Tibial nerve (tissue), 4 donors: ENCODE data around the gene RBM47. TPM values are rescaled to one million over a fixed set of nuclear protein-coding genes. Genes with fewer than 3 reads are reported as not detected.

ENCODE experiments used
- DNase-seq, 2 donors: peaks; one replicate each; pipeline ENCODE4 v3.0.0-alpha.2; 2019; ENCODE audit warnings: low spot score in 2 of 2
- H3K27ac ChIP-seq, 4 donors: fragments of 200-600 bp; sonication (generic) in 3 of 4; one replicate each; pipeline ENCODE4 v1.5.1; 2017 to 2019; ENCODE audit warnings: mild to moderate bottlenecking in 1 of 4
- H3K27me3 ChIP-seq, 2 donors: fragments of 200-600 bp; sonication (generic) in 1 of 2; one replicate each; pipeline versions ENCODE4 v1.5.1 to v1.6.0; 2017 to 2019
- H3K36me3 ChIP-seq, 3 donors: fragments of 200-600 bp; sonication (generic); one replicate each; pipeline ENCODE4 v1.5.1; 2018 to 2019
- H3K4me1 ChIP-seq, 4 donors: fragments of 200-600 bp; sonication (generic) in 3 of 4; one replicate each; pipeline ENCODE4 v1.5.1; 2017 to 2019
- H3K4me3 ChIP-seq, 4 donors: fragments of 200-600 bp; sonication (generic) in 3 of 4; one replicate each; pipeline ENCODE4 v1.5.1; 2017 to 2019; ENCODE audit warnings: mild to moderate bottlenecking in 1 of 4, moderate library complexity in 1 of 4
- H3K9me3 ChIP-seq, 4 donors: fragments of 200-600 bp; sonication (generic) in 3 of 4; one replicate each; pipeline ENCODE4 v1.5.1; 2017 to 2019
- CTCF ChIP-seq, 5 experiments: fragments of 200-600 bp in 3 of 5; fragments of 450-650 bp in 2 of 5; sonication (generic) in 3 of 5; IDR thresholded peaks; one replicate each; pipeline ENCODE4 v1.5.1; 2016 to 2019; ENCODE audit warnings: antibody characterized with exemption in 5 of 5, mild to moderate bottlenecking in 3 of 5, moderate library complexity in 2 of 5
- EP300 ChIP-seq, 2 donors: sonication (generic); formaldehyde crosslinking; IDR thresholded peaks; one replicate each; pipeline ENCODE4 v1.6.1; 2017; ENCODE audit warnings: antibody characterized with exemption in 2 of 2, mild to moderate bottlenecking in 1 of 2
- POLR2A ChIP-seq, 2 donors: fragments of 450-650 bp; IDR thresholded peaks; one replicate each; pipeline ENCODE4 v1.6.1; 2017; ENCODE audit warnings: antibody characterized with exemption in 2 of 2, mild to moderate bottlenecking in 2 of 2, moderate library complexity in 2 of 2
- WGBS, 2 donors: methylation state at CpG; one replicate each; pipeline ENCODE4 v1.1.5; 2018; 5-methylcytosine and 5-hydroxymethylcytosine counted together
- total RNA-seq, 4 donors: library from RNA; depleted of rRNA; stranded (reverse); fragments of >200 nt; gene quantifications; one replicate each; pipeline ENCODE4 v1.1.0, GENCODE V29; 2016

Gene RBM47
- 10 to 100 TPM; 22.8 to 93.9 (median 41.0) TPM for total RNA-seq

GRCh38 chr4:40629401-40630334 is at the start of gene RBM47:
Gene RBM47, minus strand, starts transcription at chr4:40629864. Its CDS starts 190,971 bp downstream, at chr4:40438893.
- H3K27ac ChIP-seq: peak within 1 kb of the TSS in 3 of 4 donors; percentile 65 to 81 (median 66)
- DNase-seq: peak in 1 of 2 donors; percentile 33

GRCh38 chr4:40678421-40678820 is 48.8 kb upstream of the RBM47 start:
- TF ChIP-seq CTCF (IDR thresholded peaks at IDR 0.05) (no peak), POLR2A (IDR thresholded peaks at IDR 0.05) (no peak), EP300 (IDR thresholded peaks at IDR 0.05) (no peak)

More at GRCh38 chr4:40629401-40630334, at the start of gene RBM47:
- TF ChIP-seq EP300 (IDR thresholded peaks at IDR 0.05) (no peak), CTCF (IDR thresholded peaks at IDR 0.05) (peak in 1 of 5 experiments; percentile 8), POLR2A (IDR thresholded peaks at IDR 0.05) (no peak)
- peaks cover 0 to 22% (median 5%) of the 10 kb centered on the region in 4 donors for H3K4me1 ChIP-seq
- H3K36me3 ChIP-seq: no peaks in the 10 kb centered on the region
- WGBS, 2 donors: 3% methylated on average over 51 to 52 of the region's 53 CpGs
- peak within 1 kb of the TSS; percentile 25 to 56 (median 50) for H3K4me3 ChIP-seq
- peaks cover 0 to 16% of the 10 kb centered on the region in 2 donors for H3K27me3 ChIP-seq
- no peaks in the 10 kb centered on the region for H3K9me3 ChIP-seq

GRCh38 chr4:40675166-40675565 is 45.5 kb upstream of the RBM47 start:
- DNase-seq: no peak
- TF ChIP-seq CTCF (IDR thresholded peaks at IDR 0.05): no peak
- TF ChIP-seq POLR2A (IDR thresholded peaks at IDR 0.05): no peak
- TF ChIP-seq EP300 (IDR thresholded peaks at IDR 0.05): no peak
- H3K27me3 ChIP-seq: no peaks in the 10 kb centered on the region
- no peaks in the 10 kb centered on the region for H3K36me3 ChIP-seq
- WGBS, 2 donors: 84 to 90% methylated on average over 6 of the region's 6 CpGs
- no peak overlapping the region for H3K4me3 ChIP-seq
- no peaks in the 10 kb centered on the region for H3K9me3 ChIP-seq
- H3K4me1 ChIP-seq: peaks cover 0 to 12% (median 0%) of the 10 kb centered on the region in 4 donors
- no peak overlapping the region for H3K27ac ChIP-seq

More at GRCh38 chr4:40678421-40678820, 48.8 kb upstream of the RBM47 start:
- Histone ChIP-seq H3K4me3 (no peak overlapping the region), H3K27ac (no peak overlapping the region), H3K36me3 (no peaks in the 10 kb centered on the region), H3K9me3 (no peaks in the 10 kb centered on the region), H3K4me1 (peaks cover 0 to under 1% (median 0%) of the 10 kb centered on the region in 4 donors), H3K27me3 (no peaks in the 10 kb centered on the region)
- WGBS, 2 donors: 78 to 87% methylated on average over 6 of the region's 6 CpGs
- DNase-seq: no peak

GRCh38 chr4:40672528-40673522 is 43.2 kb upstream of the RBM47 start:
- Histone ChIP-seq H3K27me3 (no peaks in the 10 kb centered on the region), H3K36me3 (no peaks in the 10 kb centered on the region), H3K27ac (peak overlapping the region in 1 of 4 donors; percentile 7), H3K9me3 (no peaks in the 10 kb centered on the region), H3K4me3 (no peak overlapping the region), H3K4me1 (peaks cover 0 to 12% (median 0%) of the 10 kb centered on the region in 4 donors)
- WGBS, 2 donors: 47 to 50% methylated on average over 15 of the region's 15 CpGs
- TF ChIP-seq POLR2A (IDR thresholded peaks at IDR 0.05) (no peak), EP300 (IDR thresholded peaks at IDR 0.05) (no peak), CTCF (IDR thresholded peaks at IDR 0.05) (no peak)
- peak in 1 of 2 donors; percentile 19 for DNase-seq
